A673 (cell line): ENCODE results near the gene HYI.

Source experiments
- CTCF ChIP-seq: fragments of 300-800, 200-600 bp; sonication (generic); conservative IDR thresholded peaks from 2 replicates; pipeline ENCODE4 v1.5.1; 2017; ENCODE audit warnings: low read depth, mild to moderate bottlenecking, antibody characterized with exemption, low read length, moderate library complexity, mixed read lengths
- EZH2 ChIP-seq: fragments of 200-600 bp; sonication (generic); IDR thresholded peaks from 2 replicates; pipeline ENCODE4 v1.6.1; 2017; ENCODE audit warnings: borderline replicate concordance, low read depth, mild to moderate bottlenecking, mixed read lengths, antibody characterized with exemption, low read length; ENCODE audit not compliant: poor library complexity, severe bottlenecking

- TF ChIP-seq EZH2: no peak
- no peak for TF ChIP-seq CTCF
Measured at GRCh38 chr1:43451157-43451591, 2.6 kb downstream of the HYI start.
